GM12874 (cell line): ENCODE data around the gene CORO6.

ENCODE experiments used
- CTCF ChIP-seq: IDR thresholded peaks from 2 replicates; pipeline ENCODE4 v1.5.1; 2011; ENCODE audit warnings: low read depth, mild to moderate bottlenecking, control low read depth, low read length, moderate library complexity; ENCODE audit not compliant: insufficient read depth

CORO6 gene

GRCh38 chr17:29630630-29631193, 8.0 kb upstream of the CORO6 start:
- no peak for TF ChIP-seq CTCF

GRCh38 chr17:29629839-29630238, 7.1 kb upstream of the CORO6 start:
- no peak for TF ChIP-seq CTCF

- no peak for TF ChIP-seq CTCF
Observed at GRCh38 chr17:29628644-29629043, 5.9 kb upstream of the CORO6 start.

GRCh38 chr17:29627951-29628350, 5.2 kb upstream of the CORO6 start:
- no peak for TF ChIP-seq CTCF

GRCh38 chr17:29625037-29625750, 2.5 kb upstream of the CORO6 start:
- TF ChIP-seq CTCF, result no peak

GRCh38 chr17:29624586-29624985, 1.9 kb upstream of the CORO6 start:
- TF ChIP-seq CTCF, result no peak

- TF ChIP-seq CTCF, result no peak
Observed at GRCh38 chr17:29623283-29623647, 553 bp upstream of the CORO6 start.
